Endodermal cell (in vitro differentiated cells): Measurements from ENCODE around the gene TXLNG. TPM values are rescaled to one million over a fixed set of nuclear protein-coding genes. Genes with fewer than 3 reads are reported as not detected.

Experiments
- DNase-seq: peaks from one replicate; pipeline ENCODE4 v3.0.0-alpha.2; 2017
- H3K27ac ChIP-seq: 2 replicates; pipeline ENCODE4 v1.5.1; 2013; ENCODE audit warnings: mild to moderate bottlenecking, low read depth, low read length, moderate library complexity
- H3K27me3 ChIP-seq: 2 replicates; pipeline ENCODE4 v1.6.1; 2013; ENCODE audit warnings: mild to moderate bottlenecking, low read length, moderate library complexity; ENCODE audit not compliant: insufficient read depth, control insufficient read depth, poor library complexity, severe bottlenecking
- H3K36me3 ChIP-seq: 2 replicates; pipeline ENCODE4 v1.7.0; 2013; ENCODE audit warnings: mild to moderate bottlenecking, low read length, moderate library complexity; ENCODE audit not compliant: control insufficient read depth, insufficient read depth
- H3K4me1 ChIP-seq: one replicate; pipeline ENCODE4 v1.7.0; 2013; ENCODE audit warnings: low read length; ENCODE audit not compliant: control insufficient read depth, insufficient read depth
- H3K4me3 ChIP-seq: 2 replicates; pipeline ENCODE4 v1.5.1; 2013; ENCODE audit warnings: mild to moderate bottlenecking, low read length, moderate library complexity
- H3K9ac ChIP-seq: 2 replicates; pipeline ENCODE4 v1.6.1; 2013; ENCODE audit warnings: mild to moderate bottlenecking, low read length, moderate library complexity; ENCODE audit not compliant: poor library complexity, severe bottlenecking; ENCODE audit errors: extremely low read depth
- H3K9me3 ChIP-seq: 2 replicates; pipeline ENCODE4 v1.6.1; 2013; ENCODE audit warnings: mild to moderate bottlenecking, low read length, moderate library complexity; ENCODE audit not compliant: control insufficient read depth
- H3K27ac Mint-ChIP-seq: 2 replicates; pipeline ENCODE4 v1.8.0; 2020; ENCODE audit warnings: mixed read lengths
- H3K27me3 Mint-ChIP-seq: 2 replicates; pipeline ENCODE4 v1.8.0; 2021; ENCODE audit warnings: mild to moderate bottlenecking, mixed read lengths; ENCODE audit not compliant: insufficient read depth
- H3K36me3 Mint-ChIP-seq: 2 replicates; pipeline ENCODE4 v1.8.0; 2020; ENCODE audit warnings: low read depth, mixed read lengths
- H3K4me1 Mint-ChIP-seq: 2 replicates; pipeline ENCODE4 v1.8.0; 2020; ENCODE audit warnings: mixed read lengths
- H3K4me3 Mint-ChIP-seq: 2 replicates; pipeline ENCODE4 v1.8.0; 2020; ENCODE audit warnings: mild to moderate bottlenecking, moderate library complexity, mixed read lengths
- H3K9me3 Mint-ChIP-seq: 2 replicates; pipeline ENCODE4 v1.8.0; 2020; ENCODE audit warnings: mild to moderate bottlenecking, mixed read lengths
- CTCF ChIP-seq: fragments of 200-600 bp; sonication (generic); conservative IDR thresholded peaks from 2 replicates; pipeline ENCODE4 v1.5.0; 2021; ENCODE audit warnings: antibody characterized with exemption, mild to moderate bottlenecking
- WGBS, 2 experiments: methylation state at CpG; one replicate each; pipeline versions ENCODE4 v1.1.5 to v1.1.7; 2013; ENCODE audit warnings: missing lambda C conversion rate in 2 of 2, mixed read lengths in 1 of 2; ENCODE audit not compliant: insufficient coverage in 1 of 2, insufficient read length in 1 of 2; 5-methylcytosine and 5-hydroxymethylcytosine counted together
- total RNA-seq, 2 donors: library from RNA; stranded (reverse); fragmentation: NEBNext Ultra II Directional in 1 of 2; extraction: Animal tissue kit (Norgen Biotek cat#: 25700) in 1 of 2; gene quantifications; 2 replicates in 1 of 2; 3 replicates in 1 of 2; pipeline ENCODE4 v1.2.1, GENCODE V29; 2021

TXLNG gene
- total RNA-seq, 2 donors from 2014 or later: 13.8 to 31.0 TPM

GRCh38 chrX:16842684-16843083 is 56.4 kb downstream of the TXLNG start:
- Histone ChIP-seq H3K27ac (no peak overlapping the region), H3K9ac (no peak overlapping the region), H3K9me3 (no peaks in the 10 kb centered on the region), H3K36me3 (peaks cover 50% of the 10 kb centered on the region), H3K4me1 (peaks cover 5% of the 10 kb centered on the region), H3K4me3 (no peak overlapping the region), H3K27me3 (no peaks in the 10 kb centered on the region)
- Mint-ChIP-seq H3K27me3 (no peaks in the 10 kb centered on the region), H3K27ac (no peak overlapping the region), H3K9me3 (no peaks in the 10 kb centered on the region), H3K4me1 (peaks cover 17% of the 10 kb centered on the region), H3K4me3 (no peak overlapping the region), H3K36me3 (peaks cover 85% of the 10 kb centered on the region)
- WGBS, 2 experiments: 93 to 100% methylated on average over 2 to 3 of the region's 3 CpGs
- no peak for DNase-seq
- no peak for TF ChIP-seq CTCF

GRCh38 chrX:16843208-16843909 is 57.1 kb downstream of the TXLNG start:
- no peak for DNase-seq

GRCh38 chrX:16845686-16846085 is 59.4 kb downstream of the TXLNG start:
- no peak overlapping the region for H3K27ac Mint-ChIP-seq
- Histone ChIP-seq H3K27ac (no peak overlapping the region), H3K36me3 (peaks cover 64% of the 10 kb centered on the region)

More at GRCh38 chrX:16843208-16843909, 57.1 kb downstream of the TXLNG start:
- H3K4me1 ChIP-seq: peaks cover 5% of the 10 kb centered on the region
- Mint-ChIP-seq H3K4me1 (peaks cover 17% of the 10 kb centered on the region), H3K9me3 (no peaks in the 10 kb centered on the region), H3K36me3 (peaks cover 85% of the 10 kb centered on the region), H3K27ac (peak overlapping the region; percentile 45), H3K4me3 (no peak overlapping the region), H3K27me3 (no peaks in the 10 kb centered on the region)
- H3K9ac ChIP-seq: no peak overlapping the region
- no peak for TF ChIP-seq CTCF
- no peak overlapping the region for H3K4me3 ChIP-seq
- no peak overlapping the region for H3K27ac ChIP-seq
- H3K36me3 ChIP-seq: peaks cover 50% of the 10 kb centered on the region
- H3K9me3 ChIP-seq: no peaks in the 10 kb centered on the region
- WGBS, 2 experiments: 92% methylated on average over 2 of the region's 3 CpGs; no CpG with 5 or more reads in 1 of the 2 experiments
- no peaks in the 10 kb centered on the region for H3K27me3 ChIP-seq

More at GRCh38 chrX:16845686-16846085, 59.4 kb downstream of the TXLNG start:
- H3K4me1 ChIP-seq: no peaks in the 10 kb centered on the region
- no peak for TF ChIP-seq CTCF
- Mint-ChIP-seq H3K27me3 (no peaks in the 10 kb centered on the region), H3K4me1 (no peaks in the 10 kb centered on the region), H3K36me3 (peaks cover 83% of the 10 kb centered on the region), H3K9me3 (no peaks in the 10 kb centered on the region), H3K4me3 (no peak overlapping the region)
- H3K9ac ChIP-seq: no peak overlapping the region
- H3K27me3 ChIP-seq: no peaks in the 10 kb centered on the region
- WGBS, 2 experiments: no CpG with 5 or more reads among the region's 2 CpGs
- H3K9me3 ChIP-seq: no peaks in the 10 kb centered on the region
- DNase-seq: no peak
- no peak overlapping the region for H3K4me3 ChIP-seq
